DND-41 (cell line): Measurements from ENCODE around the gene VCL.

ENCODE experiments used
- ATAC-seq: fragments of 200-7000 bp; cut with Tn5 transposase; 3 replicates; pipeline ENCODE4 v1.9.1; 2021; ENCODE audit warnings: low read depth; ENCODE audit not compliant: insufficient read depth
- DNase-seq: peaks from one replicate; pipeline ENCODE4 v3.0.0-alpha.2; 2020
- H2AFZ ChIP-seq: 2 replicates; pipeline ENCODE4 v1.6.0; 2012; ENCODE audit warnings: low read depth, low read length
- H3K27ac ChIP-seq: 2 replicates; pipeline ENCODE4 v1.5.1; 2012; ENCODE audit warnings: low read length, inconsistent platforms
- H3K27me3 ChIP-seq: fragments of 200-600 bp; sonication (generic); 2 replicates; pipeline ENCODE4 v1.6.0; 2012; ENCODE audit warnings: low read length, mild to moderate bottlenecking, inconsistent platforms; ENCODE audit not compliant: insufficient read depth, poor library complexity
- H3K36me3 ChIP-seq: 2 replicates; pipeline ENCODE4 v1.5.1; 2012; ENCODE audit warnings: low read length, inconsistent platforms; ENCODE audit not compliant: insufficient read depth
- H3K4me1 ChIP-seq: 2 replicates; pipeline ENCODE4 v1.5.1; 2012; ENCODE audit warnings: mild to moderate bottlenecking, low read length; ENCODE audit not compliant: insufficient read depth
- H3K4me2 ChIP-seq: 2 replicates; pipeline ENCODE4 v1.6.0; 2012; ENCODE audit warnings: mild to moderate bottlenecking, moderate library complexity, low read length, inconsistent platforms; ENCODE audit not compliant: insufficient read depth
- H3K4me3 ChIP-seq, 2 experiments: fragments of 200-600 bp in 1 of 2; shearing (Covaris generic) in 1 of 2; 2 replicates each; pipeline ENCODE4 v1.5.1; 2012 to 2016; ENCODE audit warnings: inconsistent platforms in 2 of 2, low read length in 2 of 2, mild to moderate bottlenecking in 2 of 2, low read depth in 1 of 2, moderate library complexity in 1 of 2
- H3K79me2 ChIP-seq: 2 replicates; pipeline ENCODE4 v1.6.0; 2012; ENCODE audit warnings: low read length, inconsistent platforms; ENCODE audit not compliant: insufficient read depth
- H3K9ac ChIP-seq: 2 replicates; pipeline ENCODE4 v1.6.0; 2012; ENCODE audit warnings: low read depth, mild to moderate bottlenecking, inconsistent platforms, low read length, moderate library complexity
- H3K9me3 ChIP-seq: 2 replicates; pipeline ENCODE4 v1.5.1; 2012; ENCODE audit warnings: low read length, moderate library complexity, mild to moderate bottlenecking, inconsistent platforms; ENCODE audit not compliant: insufficient read depth, severe bottlenecking
- H4K20me1 ChIP-seq: 2 replicates; pipeline ENCODE4 v1.6.0; 2012; ENCODE audit warnings: low read length; ENCODE audit not compliant: insufficient read depth
- EZH2 ChIP-seq: IDR thresholded peaks from 3 replicates; pipeline ENCODE4 v1.6.1; 2012; ENCODE audit warnings: borderline replicate concordance, low read depth, mild to moderate bottlenecking, moderate library complexity, low read length, inconsistent platforms; ENCODE audit not compliant: severe bottlenecking
- TF ChIP-seq, protein P1 (sequence below): IDR thresholded peaks from 2 replicates; pipeline ENCODE4 v1.5.1; 2012; ENCODE audit warnings: borderline replicate concordance, low read length, moderate library complexity, mild to moderate bottlenecking; ENCODE audit not compliant: poor library complexity, severe bottlenecking; ENCODE audit errors: extremely low read depth

Gene VCL

DNA sequence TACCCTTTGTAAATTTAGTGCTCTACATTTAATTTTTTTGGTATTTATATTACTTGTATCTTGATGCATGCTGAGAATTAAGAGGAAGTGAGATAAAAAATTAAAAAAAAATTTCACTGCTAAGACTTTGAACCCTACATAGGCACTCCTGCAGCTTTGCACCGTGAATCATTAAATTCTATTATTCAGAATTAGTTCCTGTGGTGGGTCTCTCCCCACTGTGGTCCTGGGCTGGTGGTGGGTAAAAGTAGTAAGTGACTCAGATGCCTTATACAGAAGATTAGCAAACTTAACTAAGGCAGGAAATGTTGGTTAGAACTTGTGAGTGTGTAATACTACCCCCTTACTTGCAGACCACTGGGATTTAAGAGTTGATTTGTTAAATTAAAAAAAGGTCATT lies 80.1 kb downstream of the VCL start:
- H3K4me2 ChIP-seq = no peak overlapping the region
- no peak overlapping the region for H3K27ac ChIP-seq
- no peaks in the 10 kb centered on the region for H3K36me3 ChIP-seq
- H2AFZ ChIP-seq = no peak overlapping the region
- no peak overlapping the region for H3K9ac ChIP-seq
- no peaks in the 10 kb centered on the region for H3K27me3 ChIP-seq
- no peaks in the 10 kb centered on the region for H4K20me1 ChIP-seq
- TF ChIP-seq, protein P1, sequence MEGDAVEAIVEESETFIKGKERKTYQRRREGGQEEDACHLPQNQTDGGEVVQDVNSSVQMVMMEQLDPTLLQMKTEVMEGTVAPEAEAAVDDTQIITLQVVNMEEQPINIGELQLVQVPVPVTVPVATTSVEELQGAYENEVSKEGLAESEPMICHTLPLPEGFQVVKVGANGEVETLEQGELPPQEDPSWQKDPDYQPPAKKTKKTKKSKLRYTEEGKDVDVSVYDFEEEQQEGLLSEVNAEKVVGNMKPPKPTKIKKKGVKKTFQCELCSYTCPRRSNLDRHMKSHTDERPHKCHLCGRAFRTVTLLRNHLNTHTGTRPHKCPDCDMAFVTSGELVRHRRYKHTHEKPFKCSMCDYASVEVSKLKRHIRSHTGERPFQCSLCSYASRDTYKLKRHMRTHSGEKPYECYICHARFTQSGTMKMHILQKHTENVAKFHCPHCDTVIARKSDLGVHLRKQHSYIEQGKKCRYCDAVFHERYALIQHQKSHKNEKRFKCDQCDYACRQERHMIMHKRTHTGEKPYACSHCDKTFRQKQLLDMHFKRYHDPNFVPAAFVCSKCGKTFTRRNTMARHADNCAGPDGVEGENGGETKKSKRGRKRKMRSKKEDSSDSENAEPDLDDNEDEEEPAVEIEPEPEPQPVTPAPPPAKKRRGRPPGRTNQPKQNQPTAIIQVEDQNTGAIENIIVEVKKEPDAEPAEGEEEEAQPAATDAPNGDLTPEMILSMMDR = no peak
- TF ChIP-seq EZH2 = no peak
- no peak overlapping the region for H3K4me3 ChIP-seq
- H3K4me1 ChIP-seq = no peaks in the 10 kb centered on the region
- H3K79me2 ChIP-seq = no peaks in the 10 kb centered on the region
- ATAC-seq (peak; percentile 49; the same call in 2 of the 3 replicates), DNase-seq (no peak)
- H3K9me3 ChIP-seq = no peaks in the 10 kb centered on the region

DNA sequence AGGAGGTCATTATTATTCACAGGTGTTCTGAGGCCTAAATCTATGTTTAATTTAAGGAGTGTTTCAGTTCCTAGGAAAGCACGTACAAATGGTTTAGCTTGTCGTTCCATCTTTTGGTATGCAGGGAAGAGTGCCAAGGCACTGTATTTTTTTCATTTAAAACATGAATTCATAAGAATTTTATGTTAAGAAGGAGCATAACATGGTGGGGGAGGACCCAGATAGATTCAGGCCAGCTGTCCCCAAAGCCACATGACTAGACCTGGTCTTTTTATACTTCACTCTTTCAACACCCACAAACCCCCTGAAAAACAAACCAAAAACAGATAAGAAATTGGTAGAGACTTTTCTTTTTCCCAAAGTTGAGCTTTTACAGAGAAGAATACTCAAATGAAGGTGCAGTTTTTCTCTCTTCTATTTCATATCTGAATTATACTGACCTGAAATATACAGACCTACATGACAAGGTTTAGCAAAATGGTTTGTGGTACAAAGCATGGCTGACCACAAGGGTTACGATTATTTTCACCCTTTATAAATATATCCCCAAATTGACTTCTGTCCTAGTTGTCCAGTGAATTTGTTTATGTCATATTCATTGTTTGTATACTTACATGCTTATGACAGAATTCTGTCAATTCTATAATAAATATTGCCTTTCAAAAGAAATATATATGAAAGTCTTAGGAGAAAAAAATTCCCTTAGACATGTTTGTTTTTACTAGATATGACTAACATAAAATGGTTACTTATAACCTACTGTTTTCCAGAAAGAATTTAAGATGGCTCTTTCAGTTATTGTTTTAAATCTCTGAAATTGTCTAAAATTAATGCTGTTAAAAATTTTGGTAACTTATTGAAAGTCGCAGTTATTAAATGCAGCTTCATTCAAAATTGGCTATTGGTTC lies 81.4 kb downstream of the VCL start:
- H3K4me1 ChIP-seq = no peaks in the 10 kb centered on the region
- H3K4me3 ChIP-seq = no peak overlapping the region
- no peak overlapping the region for H3K9ac ChIP-seq
- ATAC-seq = no peak
- H4K20me1 ChIP-seq = no peaks in the 10 kb centered on the region
- H3K9me3 ChIP-seq = no peaks in the 10 kb centered on the region
- no peaks in the 10 kb centered on the region for H3K27me3 ChIP-seq
- no peaks in the 10 kb centered on the region for H3K79me2 ChIP-seq
- no peak overlapping the region for H2AFZ ChIP-seq
- no peaks in the 10 kb centered on the region for H3K36me3 ChIP-seq
- no peak for DNase-seq
- H3K4me2 ChIP-seq = no peak overlapping the region
- TF ChIP-seq, protein P1 = no peak
- TF ChIP-seq EZH2 = no peak
- no peak overlapping the region for H3K27ac ChIP-seq

DNA sequence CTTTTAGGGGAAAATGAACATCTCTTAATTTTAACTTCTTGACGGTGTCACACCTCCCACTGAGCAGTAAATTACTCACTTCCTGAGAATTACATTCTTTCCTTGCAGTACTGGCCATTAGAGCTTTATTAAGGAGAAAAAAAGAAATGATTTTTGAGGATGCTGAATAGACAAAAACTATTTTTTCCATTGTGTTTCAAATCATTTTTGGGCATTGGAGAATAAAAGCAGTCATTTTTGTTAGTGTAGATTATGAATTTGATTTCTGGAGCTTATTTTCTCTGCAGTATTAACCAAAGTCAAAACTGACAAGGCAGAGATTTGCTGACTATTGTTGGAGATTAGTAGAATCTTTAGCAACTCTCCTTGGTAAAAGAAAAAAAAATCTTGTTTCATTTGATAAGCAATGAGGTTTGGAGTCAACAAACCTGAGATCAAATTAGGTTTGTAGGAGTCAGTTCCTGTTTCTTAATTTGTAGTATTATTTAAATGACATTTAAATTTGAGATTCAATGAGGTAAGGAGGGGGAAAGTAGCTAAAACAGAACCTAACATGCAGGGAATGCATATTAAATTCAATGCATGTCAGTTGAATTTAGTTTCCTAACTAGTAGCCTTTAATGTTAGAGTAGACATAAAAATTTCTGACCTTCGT lies 82.1 kb downstream of the VCL start:
- no peaks in the 10 kb centered on the region for H3K79me2 ChIP-seq
- no peak overlapping the region for H3K4me2 ChIP-seq
- H3K4me1 ChIP-seq = no peaks in the 10 kb centered on the region
- no peak overlapping the region for H2AFZ ChIP-seq
- H3K4me3 ChIP-seq = no peak overlapping the region
- H3K9me3 ChIP-seq = no peaks in the 10 kb centered on the region
- H3K27me3 ChIP-seq = no peaks in the 10 kb centered on the region
- no peak for TF ChIP-seq EZH2
- TF ChIP-seq, protein P1 = no peak
- H3K36me3 ChIP-seq = no peaks in the 10 kb centered on the region
- no peak overlapping the region for H3K27ac ChIP-seq
- no peaks in the 10 kb centered on the region for H4K20me1 ChIP-seq
- no peak overlapping the region for H3K9ac ChIP-seq
- ATAC-seq (no peak), DNase-seq (no peak)
